Stimulated activated CD4-positive, alpha-beta T cell treated with anti-CD3 and anti-CD28 coated beads, Interleukin-2, amount 100 ng/mL, for 24 hours (primary cell): ENCODE measurements around the gene HUS1B.
"Not testable (repeated sequence)": the region's sequence is repeated elsewhere in the genome, so short reads cannot be mapped to it uniquely, and the experiment has no call there.

Source experiments
- DNase-seq, 2 donors: peaks; one replicate each; pipeline ENCODE4 v3.0.0-alpha.2; 2020

Gene HUS1B

GRCh38 chr6:656460-657252, at the start of gene HUS1B:
TSS of gene HUS1B (minus strand) at chr6:657100. CDS start at chr6:656944, 156 bp downstream.
- no peak for DNase-seq

GRCh38 chr6:706146-706545, 49.2 kb upstream of the HUS1B start:
- DNase-seq: no peak

- no peak for DNase-seq
These were observed 48.1 kb upstream of the HUS1B start for GRCh38 chr6:705047-705446.

- DNase-seq: no peak
These were observed 47.1 kb upstream of the HUS1B start for GRCh38 chr6:704046-704445.

GRCh38 chr6:703552-703951, 46.7 kb upstream of the HUS1B start:
- DNase-seq: no peak

GRCh38 chr6:701700-702479, 45.0 kb upstream of the HUS1B start:
- DNase-seq: no peak

GRCh38 chr6:701215-701614, 44.3 kb upstream of the HUS1B start:
- no peak for DNase-seq

GRCh38 chr6:700490-700889, 43.6 kb upstream of the HUS1B start:
- no peak for DNase-seq

- DNase-seq: no peak
These were observed 42.4 kb upstream of the HUS1B start for GRCh38 chr6:699319-699718.

- not testable (repeated sequence) for DNase-seq
These were observed 37.7 kb upstream of the HUS1B start for GRCh38 chr6:694431-695126.

- DNase-seq: no peak
These were observed 36.8 kb upstream of the HUS1B start for GRCh38 chr6:693723-694009.

- peak; percentile 86 to 88 for DNase-seq
These were observed 36.2 kb upstream of the HUS1B start, which contains the start of gene EXOC2 for GRCh38 chr6:692858-693722. TSS of gene EXOC2 (minus strand) at chr6:693139. CDS start at chr6:637818, 55,321 bp downstream.

- peak; percentile 80 to 81 for DNase-seq
These were observed 35.5 kb upstream of the HUS1B start for GRCh38 chr6:692356-692851.

- no peak for DNase-seq
These were observed 32.3 kb upstream of the HUS1B start for GRCh38 chr6:689223-689622.

- no peak for DNase-seq
These were observed 29.6 kb upstream of the HUS1B start for GRCh38 chr6:686497-686896.

GRCh38 chr6:684831-685636, 28.1 kb upstream of the HUS1B start:
- DNase-seq: peak; percentile 38 to 45

GRCh38 chr6:683742-684440, 27.0 kb upstream of the HUS1B start:
- no peak for DNase-seq

GRCh38 chr6:680666-681340, 23.9 kb upstream of the HUS1B start:
- no peak for DNase-seq

- DNase-seq: no peak
These were observed 23.4 kb upstream of the HUS1B start for GRCh38 chr6:680251-680650.

GRCh38 chr6:679282-679681, 22.4 kb upstream of the HUS1B start:
- no peak for DNase-seq
